ENCODE measurements around the gene SNCB.
"Not testable (repeated sequence)": the region's sequence is repeated elsewhere in the genome, so short reads cannot be mapped to it uniquely, and the experiment has no call there.

Gene SNCB

DNA sequence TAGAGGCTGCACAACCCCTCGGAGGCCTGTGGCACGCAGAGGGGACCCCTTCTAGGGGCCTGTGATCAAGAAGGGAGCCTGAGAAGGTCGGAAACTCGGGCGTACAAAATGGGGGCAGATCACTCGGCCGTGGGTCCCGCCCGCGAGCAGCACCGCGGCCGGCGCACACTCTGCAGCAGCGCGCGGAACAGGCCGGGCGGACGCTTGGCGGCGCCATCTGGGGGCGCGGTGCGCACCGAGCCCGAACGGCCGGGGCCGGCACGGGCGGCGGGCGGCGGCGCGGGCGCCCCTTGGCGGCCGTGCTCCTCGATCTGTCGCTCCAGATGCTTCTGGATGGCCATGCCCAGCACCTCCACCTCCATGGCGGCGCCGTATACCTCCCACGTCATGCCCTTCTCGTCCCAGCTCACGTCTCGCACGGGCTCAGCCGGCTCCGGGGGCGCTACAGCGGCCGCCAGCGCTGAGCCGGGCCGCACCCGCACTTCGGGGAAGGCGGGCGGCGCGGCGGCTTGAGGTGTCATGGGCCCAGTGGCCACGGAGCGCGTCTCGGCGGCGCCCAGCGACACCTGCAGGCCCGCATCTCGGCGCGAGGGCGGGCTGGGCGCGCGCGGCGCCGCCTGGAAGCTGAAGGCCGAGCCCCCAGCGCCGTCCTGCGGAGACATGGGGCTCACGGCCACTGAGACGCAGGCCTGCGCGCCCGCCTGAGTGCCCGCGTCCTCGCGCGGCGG is 33.5 kb downstream of the SNCB start:
- DNase-seq = peak; percentile 19

DNA sequence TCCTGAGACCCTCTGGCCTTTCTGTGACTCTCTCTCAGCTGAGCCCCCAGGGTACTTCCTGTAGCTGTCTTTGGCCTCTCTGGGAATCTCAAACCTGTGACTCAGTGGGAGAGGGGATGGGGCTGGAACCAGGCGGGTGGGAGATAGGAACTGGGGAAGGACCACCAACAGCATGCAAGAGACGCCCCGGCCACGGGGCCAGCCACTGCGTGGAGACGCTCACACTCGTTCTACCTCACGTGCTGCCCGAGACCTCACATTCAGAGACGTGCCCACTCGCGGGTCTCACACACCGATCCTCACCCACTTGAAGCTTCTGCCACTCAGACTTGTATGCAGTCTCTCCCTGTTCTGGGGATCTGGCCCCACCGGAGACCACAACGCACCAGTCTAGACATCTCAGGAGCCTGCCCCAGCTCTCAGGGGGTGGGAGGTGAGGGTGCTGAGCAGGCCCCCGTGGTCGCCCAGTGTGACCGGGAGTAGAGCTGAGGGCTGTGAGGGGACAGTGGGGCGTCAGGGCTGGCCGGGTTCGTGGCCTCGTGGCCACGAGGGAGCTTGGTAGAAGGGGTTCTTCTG is 34.2 kb downstream of the SNCB start:
- DNase-seq = no peak

DNA sequence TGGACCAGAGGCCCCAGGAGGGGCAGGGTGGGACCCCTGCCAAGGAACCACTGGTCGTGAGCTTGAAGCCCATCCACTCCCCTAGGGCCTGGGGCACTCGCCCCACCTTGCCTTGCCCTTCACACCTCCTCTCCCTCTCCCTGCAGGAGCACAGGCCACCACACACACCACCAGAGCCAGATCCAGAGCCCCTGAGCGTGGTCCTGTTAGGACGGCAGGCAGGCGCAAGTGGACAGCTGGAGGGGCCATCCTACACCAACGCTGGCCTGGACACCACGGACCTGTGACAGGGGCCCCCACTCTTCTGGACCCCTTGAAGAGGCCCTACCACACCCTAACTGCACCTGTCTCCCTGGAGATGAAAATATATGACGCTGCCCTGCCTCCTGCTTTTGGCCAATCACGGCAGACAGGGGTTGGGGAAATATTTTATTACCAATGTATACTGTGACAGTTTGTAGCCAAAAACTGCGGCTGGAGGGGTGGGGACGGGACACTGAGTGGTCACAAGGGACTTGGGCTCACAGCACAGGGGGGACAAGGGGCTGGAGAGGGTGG is 34.9 kb downstream of the SNCB start:
- no peak for DNase-seq

DNA sequence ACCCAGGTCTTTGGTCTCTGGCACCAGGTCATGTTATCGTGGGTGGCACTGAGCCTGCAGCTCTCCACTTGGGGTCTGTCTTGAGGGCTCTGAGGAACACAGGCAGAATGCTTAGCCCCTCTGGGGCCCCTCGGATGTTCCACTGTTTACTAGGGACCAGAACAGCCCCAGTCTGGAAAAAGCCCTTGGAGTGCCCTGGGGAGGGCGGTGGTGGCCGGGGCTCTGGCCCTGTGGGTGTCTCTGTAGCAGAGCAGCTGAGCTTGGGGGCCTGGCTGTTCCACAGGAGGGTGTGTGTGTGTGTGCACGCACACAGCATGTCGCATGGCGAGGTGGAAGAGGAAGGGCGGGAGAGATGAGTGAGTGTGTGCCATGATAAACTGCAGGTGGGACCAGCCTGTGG is 35.8 kb downstream of the SNCB start:
- DNase-seq = no peak

DNA sequence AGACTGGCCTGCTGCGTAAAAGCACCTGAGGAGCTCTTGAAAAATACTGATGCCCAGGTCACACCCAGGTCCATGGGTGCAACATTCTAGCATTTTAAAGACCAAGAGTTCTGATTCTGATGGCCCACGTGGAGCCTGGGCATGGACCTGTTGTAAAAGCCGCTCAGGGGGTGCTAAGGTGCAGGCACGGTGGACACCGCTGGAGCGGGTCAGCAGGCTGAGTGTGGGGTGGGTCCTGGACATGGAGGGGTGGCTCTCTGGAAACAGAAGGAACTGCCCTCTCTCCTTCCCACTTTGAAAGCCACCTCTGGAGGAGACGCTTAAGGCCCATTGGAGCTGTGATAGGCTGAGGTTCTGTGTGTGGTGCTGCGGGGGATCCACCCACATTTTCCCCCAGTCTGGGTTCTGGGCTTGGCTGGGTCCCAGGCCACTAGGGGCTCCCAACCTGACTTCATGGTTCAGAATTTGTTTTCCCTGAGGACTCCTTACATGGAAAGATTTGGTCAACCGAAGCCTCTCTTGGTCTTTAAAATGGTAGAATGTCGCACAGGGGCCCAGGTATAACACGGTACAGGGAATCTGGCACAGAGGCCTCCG is 37.0 kb downstream of the SNCB start:
- DNase-seq = no peak

DNA sequence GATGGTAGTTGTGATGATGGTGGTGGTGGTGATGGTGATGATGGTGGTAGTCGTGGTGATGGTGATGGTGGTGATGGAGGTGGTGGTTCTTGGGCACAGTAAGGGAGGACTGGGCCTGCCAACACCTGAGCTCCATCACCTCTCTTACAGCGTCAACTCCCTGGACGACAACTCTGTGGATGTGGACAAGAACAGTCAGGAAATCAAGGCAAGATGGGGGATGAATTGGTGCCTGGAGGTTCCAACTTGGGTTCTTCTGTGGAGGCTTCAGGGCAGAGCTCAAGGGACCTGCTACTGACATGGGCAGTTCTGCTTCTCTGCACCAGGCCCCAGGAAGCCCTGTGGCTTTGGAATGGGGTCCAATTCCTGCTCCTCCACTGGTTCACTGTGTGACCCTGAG is 37.8 kb downstream of the SNCB start:
- no peak for DNase-seq

DNA sequence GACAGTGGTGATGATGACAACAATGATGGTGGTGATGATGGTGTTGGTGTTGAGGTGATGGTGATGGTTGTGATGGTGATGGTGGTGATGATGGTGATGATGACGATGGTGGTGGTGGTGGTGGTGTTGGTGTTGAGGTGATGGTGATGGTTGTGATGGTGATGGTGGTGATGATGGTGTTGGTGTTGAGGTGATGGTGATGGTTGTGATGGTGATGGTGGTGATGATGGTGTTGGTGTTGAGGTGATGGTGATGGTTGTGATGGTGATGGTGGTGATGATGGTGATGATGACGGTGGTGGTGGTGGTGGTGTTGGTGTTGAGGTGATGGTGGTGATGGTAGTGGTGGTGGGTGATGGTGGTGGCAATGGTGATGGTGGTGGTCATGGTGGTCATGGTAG is 38.7 kb downstream of the SNCB start:
- DNase-seq = not testable (repeated sequence)

DNA sequence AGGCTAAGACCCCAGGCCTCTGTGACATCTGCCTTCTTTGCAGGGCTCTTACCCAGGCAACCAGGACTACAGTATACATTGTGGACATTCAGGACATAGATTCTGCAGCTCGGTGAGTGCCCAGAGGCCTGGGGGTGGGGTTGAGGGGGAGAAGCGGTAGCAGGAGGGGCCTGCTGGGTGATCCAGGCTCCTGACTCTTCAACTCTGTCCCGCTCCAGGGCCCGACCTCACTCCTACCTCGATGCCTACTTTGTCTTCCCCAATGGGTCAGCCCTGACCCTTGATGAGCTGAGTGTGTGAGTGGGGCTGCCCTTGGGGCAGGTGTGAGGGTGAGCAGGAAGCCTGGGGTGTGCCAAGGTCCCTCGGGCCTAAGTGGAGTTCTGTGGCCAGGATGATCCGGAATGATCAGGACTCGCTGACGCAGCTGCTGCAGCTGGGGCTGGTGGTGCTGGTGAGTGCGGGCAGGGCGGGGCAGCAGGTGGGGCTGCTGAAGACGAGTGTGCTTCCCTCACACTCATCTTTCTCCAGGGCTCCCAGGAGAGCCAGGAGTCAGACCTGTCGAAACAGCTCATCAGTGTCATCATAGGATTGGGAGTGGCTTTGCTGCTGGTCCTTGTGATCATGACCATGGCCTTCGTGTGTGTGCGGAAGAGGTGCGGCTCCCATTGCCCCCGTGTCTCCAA is 40.2 kb downstream of the SNCB start:
- DNase-seq = no peak

DNA sequence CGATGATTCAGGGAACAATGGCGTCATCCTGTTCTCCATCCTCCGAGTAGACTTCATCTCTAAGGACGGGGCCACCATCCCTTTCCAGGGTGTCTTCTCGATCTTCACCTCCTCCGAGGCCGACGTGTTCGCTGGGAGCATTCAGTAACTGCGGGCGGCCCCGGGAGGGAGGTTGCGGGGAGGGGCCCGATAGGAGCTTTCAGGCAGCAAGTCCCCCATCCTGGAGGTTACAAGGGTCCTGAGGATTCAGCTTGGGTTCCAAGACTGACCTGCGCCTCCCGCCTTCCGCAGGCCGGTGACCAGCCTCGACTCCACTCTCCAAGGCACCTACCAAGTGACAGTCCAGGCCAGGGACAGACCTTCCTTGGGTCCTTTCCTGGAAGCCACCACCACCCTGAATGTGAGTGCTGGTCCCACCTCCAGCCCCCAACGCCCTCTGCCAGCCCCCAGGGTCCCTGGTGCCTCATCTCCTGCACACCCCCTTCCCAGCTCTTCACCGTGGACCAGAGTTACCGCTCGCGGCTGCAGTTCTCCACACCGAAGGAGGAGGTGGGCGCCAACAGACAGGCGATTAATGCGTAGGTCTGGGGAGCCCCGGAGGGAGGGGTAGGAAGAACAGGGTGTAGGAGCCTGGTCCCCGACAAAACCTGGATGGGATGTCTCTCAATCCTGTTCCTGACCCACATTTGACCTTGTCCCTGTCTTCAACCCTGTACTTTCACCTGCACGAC is 41.1 kb downstream of the SNCB start:
- DNase-seq = no peak

DNA sequence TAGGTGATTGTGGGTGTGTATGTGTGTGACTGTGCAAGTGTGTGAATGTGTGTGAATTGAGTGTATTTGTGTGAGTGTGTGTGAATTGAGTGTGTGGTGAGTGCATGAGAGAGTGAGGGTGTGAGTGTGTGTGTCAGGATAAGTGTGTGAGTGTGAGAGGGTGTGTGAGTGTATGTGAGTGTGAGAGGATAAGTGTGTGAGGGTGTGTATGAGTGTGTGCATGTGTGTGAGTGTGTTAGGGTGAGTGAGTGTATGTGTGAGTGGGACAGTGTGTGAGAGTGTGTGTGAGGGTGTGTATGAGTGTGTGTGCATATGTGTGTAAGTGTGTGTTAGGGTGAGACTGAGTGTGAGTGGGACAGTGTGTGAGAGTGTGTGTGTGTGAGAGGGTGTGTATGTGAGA is 42.0 kb downstream of the SNCB start:
- no peak for DNase-seq

DNA sequence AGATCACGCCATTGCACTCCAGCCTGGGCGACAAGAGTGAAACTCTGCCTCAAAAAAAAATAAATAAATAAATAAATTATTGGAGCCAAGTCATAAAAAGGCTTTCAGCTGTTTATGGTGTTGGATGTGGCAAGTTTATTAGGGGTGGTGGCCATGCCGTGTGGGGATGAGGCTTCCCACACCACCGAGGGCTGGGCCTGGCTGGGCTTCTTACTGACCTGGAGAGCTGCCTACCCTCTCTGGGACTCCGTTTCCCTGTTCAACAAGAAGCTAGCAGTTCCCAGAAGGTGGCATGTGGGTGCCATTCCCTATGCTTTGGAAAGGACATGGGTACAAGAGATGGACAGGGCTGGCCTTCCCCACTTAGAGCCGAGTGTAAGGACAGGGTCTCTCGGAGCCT is 42.9 kb downstream of the SNCB start:
- no peak for DNase-seq

DNA sequence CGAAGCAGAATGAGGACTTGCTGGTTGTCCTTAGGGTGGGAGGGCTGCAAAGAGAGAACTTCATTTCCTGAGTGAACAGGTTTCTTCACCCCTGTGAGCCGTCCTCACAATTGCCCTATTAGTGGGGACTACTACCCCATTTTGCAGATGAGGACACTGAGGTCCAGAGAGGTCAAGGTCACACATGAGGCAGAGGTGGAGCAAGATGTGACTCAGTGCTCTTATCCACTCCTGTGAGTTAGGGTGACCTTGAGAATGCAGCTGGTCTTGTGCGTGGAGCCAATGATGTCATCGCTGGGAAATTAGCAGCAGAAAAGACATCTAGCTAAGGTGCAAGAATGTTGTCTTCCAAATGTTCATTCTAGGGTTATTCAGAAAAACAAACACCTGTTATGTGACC is 47.3 kb downstream of the SNCB start:
- no peak for DNase-seq

DNA sequence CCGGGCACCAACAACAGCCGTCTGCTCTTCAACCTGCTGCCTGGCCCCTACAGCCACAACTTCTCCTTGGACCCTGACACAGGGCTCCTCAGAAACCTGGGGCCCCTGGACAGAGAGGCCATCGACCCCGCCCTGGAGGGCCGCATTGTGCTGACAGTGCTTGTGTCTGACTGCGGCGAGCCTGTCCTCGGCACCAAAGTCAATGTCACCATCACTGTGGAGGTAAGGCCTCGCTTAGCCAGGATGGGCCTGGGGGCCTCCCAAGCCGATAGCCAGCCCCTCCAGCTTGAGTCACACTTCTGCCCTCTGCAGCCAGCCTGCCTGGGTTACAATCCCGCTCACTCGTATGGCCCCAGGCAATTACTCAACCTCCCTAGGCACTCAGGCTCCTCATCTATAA is 49.0 kb downstream of the SNCB start:
- no peak for DNase-seq

DNA sequence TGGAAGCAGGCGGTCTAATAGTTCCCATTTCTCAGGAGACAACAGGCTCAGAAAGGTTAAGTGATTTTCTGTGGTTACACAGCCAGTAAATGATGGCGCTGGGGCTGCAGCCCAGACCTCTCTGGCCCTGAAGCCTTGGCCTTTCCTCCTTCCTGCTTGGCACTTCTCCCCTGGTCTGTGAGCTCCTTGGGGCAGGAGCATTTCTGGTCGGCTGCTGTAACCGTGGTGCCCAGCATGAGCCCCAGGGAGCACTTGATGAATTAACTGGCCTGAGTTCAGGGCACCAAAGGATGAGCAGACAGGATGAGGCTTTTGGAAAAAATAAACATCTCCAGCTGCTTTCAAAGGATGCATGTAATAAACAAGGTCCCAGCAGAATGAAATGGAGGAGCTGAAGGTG is 51.0 kb downstream of the SNCB start:
- DNase-seq = no peak

DNA sequence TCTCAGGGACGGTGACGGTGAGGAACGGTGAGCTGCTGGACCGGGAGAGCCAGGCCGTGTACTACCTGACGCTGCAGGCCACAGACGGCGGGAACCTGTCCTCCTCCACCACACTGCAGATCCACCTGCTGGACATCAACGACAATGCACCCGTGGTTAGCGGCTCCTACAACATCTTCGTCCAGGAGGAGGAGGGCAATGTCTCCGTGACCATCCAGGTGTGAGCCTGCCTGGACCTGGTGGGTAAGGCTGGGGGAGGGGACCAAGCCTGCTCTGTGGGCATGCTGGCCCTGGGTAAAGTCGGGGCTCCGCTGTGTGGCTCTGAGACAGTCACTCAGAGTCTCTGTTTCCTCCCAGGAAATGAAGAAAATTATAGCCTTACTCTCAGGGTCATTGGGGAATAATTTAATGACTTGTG is 51.9 kb downstream of the SNCB start:
- peak; percentile 20 for DNase-seq

DNA sequence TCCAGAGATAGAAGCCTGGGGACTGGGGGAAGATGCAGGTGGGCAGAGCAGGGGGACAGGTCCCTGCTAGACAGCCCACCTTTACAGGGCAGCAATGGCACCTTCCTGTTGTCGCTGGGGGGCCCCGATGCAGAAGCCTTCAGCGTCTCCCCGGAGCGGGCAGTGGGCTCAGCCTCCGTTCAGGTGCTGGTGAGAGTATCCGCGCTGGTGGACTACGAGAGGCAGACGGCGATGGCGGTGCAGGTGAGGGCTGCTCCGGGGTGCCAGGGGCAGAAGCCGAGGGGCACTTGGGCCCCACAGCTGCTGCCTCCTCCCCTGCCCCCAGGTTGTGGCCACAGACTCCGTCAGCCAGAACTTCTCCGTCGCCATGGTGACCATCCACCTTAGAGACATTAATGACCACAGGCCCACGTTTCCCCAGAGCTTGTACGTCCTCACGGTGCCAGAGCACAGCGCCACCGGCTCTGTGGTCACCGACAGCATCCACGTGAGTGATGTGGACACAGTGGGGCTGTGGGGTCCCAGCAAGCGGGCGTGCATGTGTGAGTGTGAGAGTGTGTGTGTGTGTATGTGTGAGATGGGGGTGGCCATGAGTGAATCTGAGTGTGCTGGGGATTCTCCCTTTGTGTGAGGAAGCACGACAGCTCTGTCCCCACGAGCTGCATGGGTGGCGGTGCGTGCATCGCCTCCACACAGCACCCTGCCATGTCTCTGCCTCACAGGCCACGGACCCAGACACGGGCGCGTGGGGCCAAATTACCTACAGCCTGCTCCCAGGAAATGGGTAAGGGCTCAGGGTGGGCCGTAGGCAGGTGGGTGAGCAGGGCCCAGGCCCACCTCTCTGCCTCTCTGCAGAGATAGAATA is 52.8 kb downstream of the SNCB start:
- no peak for DNase-seq

DNA sequence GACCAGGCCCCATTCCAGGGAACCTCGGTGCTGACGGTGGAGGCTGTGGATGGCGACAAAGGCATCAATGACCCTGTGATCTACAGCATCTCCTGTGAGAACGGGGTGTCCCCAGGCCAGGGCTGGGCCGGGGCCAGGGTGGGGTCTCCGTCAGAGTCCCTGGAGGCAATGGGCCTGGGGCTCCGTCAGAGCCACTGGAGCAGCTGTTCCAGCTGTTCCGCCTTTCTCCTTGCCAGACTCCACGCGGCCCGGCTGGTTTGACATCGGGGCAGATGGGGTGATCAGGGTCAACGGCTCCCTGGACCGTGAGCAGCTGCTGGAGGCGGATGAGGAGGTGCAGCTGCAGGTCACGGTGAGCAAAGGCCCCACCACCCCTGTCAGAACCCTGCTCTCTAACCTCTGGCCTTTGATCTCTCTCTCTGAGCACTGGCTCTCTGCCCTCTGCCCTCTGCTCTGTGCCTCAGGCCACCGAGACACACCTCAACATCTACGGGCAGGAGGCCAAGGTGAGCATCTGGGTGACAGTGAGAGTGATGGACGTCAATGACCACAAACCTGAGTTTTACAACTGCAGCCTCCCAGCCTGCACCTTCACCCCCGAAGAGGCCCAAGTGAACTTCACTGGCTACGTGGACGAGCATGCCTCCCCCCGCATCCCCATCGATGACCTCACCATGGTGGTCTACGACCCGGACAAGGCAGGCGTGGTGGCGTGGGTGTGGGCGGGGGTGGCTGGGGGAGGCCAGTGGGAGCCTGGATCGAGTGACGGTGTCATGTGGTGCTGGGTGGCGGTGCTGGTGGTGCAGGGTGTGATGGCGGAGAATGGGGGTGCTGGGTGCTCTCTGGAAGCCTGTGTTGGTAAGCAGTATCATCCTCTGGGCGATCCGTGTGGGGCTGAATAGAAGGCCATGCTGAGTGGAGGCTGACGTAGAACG is 54.6 kb downstream of the SNCB start:
- DNase-seq = no peak

DNA sequence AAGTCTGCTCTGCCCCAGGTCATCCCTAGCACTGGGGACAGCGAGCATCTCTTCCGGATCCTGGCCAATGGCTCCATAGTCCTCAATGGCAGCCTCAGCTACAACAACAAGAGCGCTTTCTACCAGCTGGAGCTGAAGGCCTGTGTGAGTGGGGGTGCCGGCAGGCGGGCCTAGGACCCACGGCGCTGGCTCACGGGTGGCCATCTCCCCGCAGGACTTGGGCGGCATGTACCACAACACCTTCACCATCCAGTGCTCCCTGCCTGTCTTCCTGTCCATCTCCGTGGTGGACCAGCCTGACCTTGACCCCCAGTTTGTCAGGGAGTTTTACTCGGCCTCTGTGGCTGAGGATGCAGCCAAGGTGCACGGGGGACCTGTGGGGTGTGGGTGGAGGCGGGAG is 55.3 kb downstream of the SNCB start:
- DNase-seq = no peak

DNA sequence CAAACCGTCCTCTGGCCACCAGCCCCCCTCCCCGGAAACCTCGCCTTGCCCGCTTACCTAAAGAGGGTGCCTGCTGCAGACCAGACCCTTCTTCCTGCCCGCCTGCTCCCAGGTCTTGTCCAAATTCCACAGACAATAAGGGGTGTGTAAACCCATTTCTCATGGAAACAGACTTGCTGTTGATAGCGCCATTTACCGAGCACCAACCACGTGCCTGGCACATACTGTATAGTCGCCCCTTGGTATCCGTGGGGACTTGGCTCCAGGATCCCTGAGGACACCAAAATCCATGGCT is 56.1 kb downstream of the SNCB start:
- no peak for DNase-seq

DNA sequence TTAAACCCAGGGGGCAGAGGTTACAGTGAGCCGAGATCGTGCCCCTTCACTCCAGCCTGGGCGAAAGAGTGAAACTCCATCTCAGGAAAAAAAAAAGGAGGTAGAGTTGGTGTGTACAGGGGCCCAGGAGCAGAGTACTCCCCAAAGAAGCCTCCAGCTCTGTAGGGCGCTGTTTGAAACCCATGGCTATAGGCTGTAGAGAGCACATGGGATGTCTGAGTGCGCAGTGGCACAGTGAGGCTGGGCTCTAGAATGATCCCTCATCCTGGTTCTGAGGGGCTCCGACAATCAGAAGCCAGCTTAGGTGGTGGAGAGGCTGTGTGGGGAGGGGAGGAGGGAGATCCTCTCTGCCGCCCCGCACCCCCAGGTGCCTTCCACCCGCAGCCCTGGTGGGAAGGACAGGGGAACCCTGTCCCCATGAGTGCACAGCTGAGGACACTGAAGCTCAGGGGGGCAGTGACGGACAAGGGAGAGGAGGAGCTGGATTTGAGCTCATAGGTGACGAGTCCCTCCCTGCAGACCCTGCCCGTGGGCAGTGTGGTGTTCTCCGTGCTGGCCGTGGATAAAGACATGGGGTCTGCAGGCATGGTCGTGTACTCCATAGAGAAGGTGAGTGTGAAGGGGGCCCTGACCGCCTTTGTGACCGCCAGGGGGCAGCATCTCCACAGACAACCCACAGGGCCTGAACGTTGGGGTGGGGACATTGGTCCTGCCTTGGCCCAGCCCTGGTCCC is 56.6 kb downstream of the SNCB start:
- DNase-seq = peak; percentile 34

Data from fibroblast of skin of right quadriceps (primary cell).